ENCODE data around the gene ATXN7L1. TPM values are rescaled to one million over a fixed set of nuclear protein-coding genes. Genes with fewer than 3 reads are reported as not detected.
"Not testable (repeated sequence)": the region's sequence is repeated elsewhere in the genome, so short reads cannot be mapped to it uniquely, and the experiment has no call there.

The ATXN7L1 gene
- total RNA-seq, 1 donor from 2014 or later = 12.6 TPM

GRCh38 chr7:105602325-105603305 is 273.8 kb downstream of the ATXN7L1 start:
- H3K27ac Mint-ChIP-seq (ENCODE audit: unreplicated experiment) = no peak overlapping the region
- TF ChIP-seq CTCF (IDR thresholded peaks at IDR 0.05) = no peak
- H3K4me3 Mint-ChIP-seq (ENCODE audit: unreplicated experiment) = no peak overlapping the region
- no peaks in the 10 kb centered on the region for H3K36me3 Mint-ChIP-seq (ENCODE audit: unreplicated experiment)
- peaks cover 15% of the 10 kb centered on the region for H3K4me1 Mint-ChIP-seq (ENCODE audit: unreplicated experiment)
- no peak for DNase-seq (ENCODE audit: extremely low spot score, unreplicated experiment)
- H3K9me3 Mint-ChIP-seq (ENCODE audit: unreplicated experiment) = no peaks in the 10 kb centered on the region
- peaks cover 7% of the 10 kb centered on the region for H3K27me3 Mint-ChIP-seq (ENCODE audit: unreplicated experiment)

- H3K4me3 Mint-ChIP-seq (ENCODE audit: unreplicated experiment) = no peak overlapping the region
- no peaks in the 10 kb centered on the region for H3K36me3 Mint-ChIP-seq (ENCODE audit: unreplicated experiment)
- TF ChIP-seq CTCF (IDR thresholded peaks at IDR 0.05) = no peak
- DNase-seq (ENCODE audit: extremely low spot score, unreplicated experiment) = no peak
- peaks cover 12% of the 10 kb centered on the region for H3K27me3 Mint-ChIP-seq (ENCODE audit: unreplicated experiment)
- peaks cover 6% of the 10 kb centered on the region for H3K4me1 Mint-ChIP-seq (ENCODE audit: unreplicated experiment)
- H3K27ac Mint-ChIP-seq (ENCODE audit: unreplicated experiment) = no peak overlapping the region
- H3K9me3 Mint-ChIP-seq (ENCODE audit: unreplicated experiment) = no peaks in the 10 kb centered on the region
Observed at GRCh38 chr7:105600720-105601550, 275.5 kb downstream of the ATXN7L1 start.

- Mint-ChIP-seq H3K4me3 (ENCODE audit: unreplicated experiment) (no peak overlapping the region), H3K36me3 (ENCODE audit: unreplicated experiment) (no peaks in the 10 kb centered on the region), H3K9me3 (ENCODE audit: unreplicated experiment) (no peaks in the 10 kb centered on the region), H3K4me1 (ENCODE audit: unreplicated experiment) (no peaks in the 10 kb centered on the region), H3K27me3 (ENCODE audit: unreplicated experiment) (peaks cover 18% of the 10 kb centered on the region), H3K27ac (ENCODE audit: unreplicated experiment) (no peak overlapping the region)
- DNase-seq (ENCODE audit: extremely low spot score, unreplicated experiment) = no peak
- no peak for TF ChIP-seq CTCF (IDR thresholded peaks at IDR 0.05)
Observed at GRCh38 chr7:105599551-105599950, 276.8 kb downstream of the ATXN7L1 start.

- H3K36me3 Mint-ChIP-seq (ENCODE audit: unreplicated experiment); H3K4me1 Mint-ChIP-seq (ENCODE audit: unreplicated experiment); H3K27ac Mint-ChIP-seq (ENCODE audit: unreplicated experiment); DNase-seq (ENCODE audit: extremely low spot score, unreplicated experiment); H3K9me3 Mint-ChIP-seq (ENCODE audit: unreplicated experiment); H3K4me3 Mint-ChIP-seq (ENCODE audit: unreplicated experiment): not testable (repeated sequence)
- H3K27me3 Mint-ChIP-seq (ENCODE audit: unreplicated experiment) = peaks cover 20% of the 10 kb centered on the region
Observed at GRCh38 chr7:105599080-105599479, 277.3 kb downstream of the ATXN7L1 start.

- no peak overlapping the region for H3K4me3 Mint-ChIP-seq (ENCODE audit: unreplicated experiment)
- no peaks in the 10 kb centered on the region for H3K9me3 Mint-ChIP-seq (ENCODE audit: unreplicated experiment)
- no peaks in the 10 kb centered on the region for H3K4me1 Mint-ChIP-seq (ENCODE audit: unreplicated experiment)
- H3K36me3 Mint-ChIP-seq (ENCODE audit: unreplicated experiment) = no peaks in the 10 kb centered on the region
- TF ChIP-seq CTCF (IDR thresholded peaks at IDR 0.05) = no peak
- DNase-seq (ENCODE audit: extremely low spot score, unreplicated experiment) = no peak
- H3K27me3 Mint-ChIP-seq (ENCODE audit: unreplicated experiment) = peaks cover 24% of the 10 kb centered on the region
- no peak overlapping the region for H3K27ac Mint-ChIP-seq (ENCODE audit: unreplicated experiment)
Observed at GRCh38 chr7:105596866-105597265, 279.5 kb downstream of the ATXN7L1 start.
